ENCODE results near the gene FCHO2.

Gene FCHO2

DNA sequence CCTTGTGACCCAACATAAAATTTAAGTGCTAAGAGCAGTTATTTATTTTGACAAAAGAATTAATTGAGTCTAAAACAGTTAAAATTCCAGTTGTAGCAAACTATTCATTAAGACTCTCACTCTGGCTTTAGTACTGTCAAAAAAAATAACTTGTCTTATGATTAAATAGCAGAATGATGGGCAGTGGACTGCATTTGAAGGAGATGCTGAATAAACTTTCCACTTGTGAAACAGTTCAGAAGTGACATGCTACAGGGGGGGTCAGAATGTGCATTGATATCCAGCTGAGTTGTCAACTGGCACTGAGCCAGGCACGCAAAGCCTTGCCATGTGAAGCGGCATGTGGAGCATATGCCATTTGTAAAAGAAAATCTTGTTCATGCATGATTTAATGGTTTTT lies 76.0 kb downstream of the FCHO2 start:
- DNase-seq = peak; percentile 36

DNA sequence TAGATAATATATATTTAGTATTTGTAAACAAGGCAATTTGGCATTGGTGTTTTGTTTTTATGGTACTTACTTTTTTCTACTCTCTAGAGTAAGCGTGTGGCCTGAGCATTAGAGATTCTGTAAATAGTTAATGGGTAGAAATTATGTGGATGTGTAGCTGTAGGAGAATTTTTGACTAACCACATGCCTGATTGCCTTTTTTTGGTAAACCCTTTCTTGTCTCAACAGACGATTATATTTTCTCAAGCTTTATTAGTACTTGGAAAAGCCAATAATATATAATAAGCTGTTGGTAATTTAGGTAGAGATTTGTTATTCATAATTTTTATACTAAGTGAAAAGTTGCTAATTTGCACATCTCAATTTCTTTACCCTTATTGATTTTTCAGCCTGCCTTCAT lies 76.8 kb downstream of the FCHO2 start:
- no peak for DNase-seq

DNA sequence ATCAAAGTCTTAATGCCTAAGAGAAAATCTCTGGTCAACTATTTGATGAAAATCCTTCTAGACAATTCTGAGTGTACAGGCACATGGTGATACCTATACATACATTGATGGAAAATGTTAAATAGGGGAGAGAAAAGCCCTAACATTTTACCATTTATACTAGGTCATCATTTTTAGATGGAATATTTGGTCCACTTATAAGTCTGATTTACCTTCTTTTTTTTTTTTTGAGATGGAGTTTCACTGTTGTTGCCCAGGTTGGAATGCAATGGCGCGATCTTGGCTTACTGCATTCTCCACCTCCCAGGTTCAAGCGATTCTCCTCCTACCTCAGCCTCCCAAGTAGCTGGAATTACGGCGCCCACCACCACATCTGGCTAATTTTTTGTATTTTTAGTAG lies 81.7 kb downstream of the FCHO2 start:
- DNase-seq = no peak

DNA sequence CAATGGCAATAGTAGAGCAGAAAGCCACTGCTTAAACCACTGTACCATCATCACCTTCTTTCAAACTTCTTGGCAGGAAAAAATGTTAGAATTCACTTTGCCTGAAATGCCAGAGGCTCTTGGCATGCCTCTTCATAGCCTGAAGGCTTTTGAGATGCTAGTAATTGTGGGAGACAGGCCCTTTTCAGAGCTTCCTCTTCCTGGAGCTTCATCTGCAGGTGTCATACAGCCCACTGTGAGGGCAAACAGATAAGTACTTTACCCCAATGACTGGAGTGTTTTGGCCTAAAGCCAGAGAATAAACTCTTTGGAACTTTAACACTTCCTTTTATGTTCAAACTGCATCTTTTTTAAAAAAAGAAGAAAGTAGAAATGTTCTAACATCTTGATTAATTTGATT lies 83.2 kb downstream of the FCHO2 start:
- no peak for DNase-seq

DNA sequence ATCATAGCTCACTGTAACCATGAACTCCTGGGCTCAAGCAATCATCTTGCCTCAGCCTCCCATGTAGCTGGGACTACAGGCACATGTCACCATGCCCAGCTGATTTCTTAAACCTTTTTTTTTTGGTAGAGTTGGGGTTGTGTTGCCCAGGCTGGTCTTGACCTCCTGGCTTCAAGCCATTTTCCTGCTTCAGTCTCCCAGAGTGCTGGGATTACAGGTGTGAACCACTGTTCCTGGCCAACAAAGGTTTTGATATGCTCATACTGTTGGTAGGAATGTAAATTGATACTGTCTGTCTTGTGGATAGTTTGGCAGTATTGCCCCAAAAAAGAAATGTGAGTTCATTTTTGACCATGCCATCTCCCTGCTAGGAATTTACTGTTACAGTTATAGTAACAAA lies 87.2 kb downstream of the FCHO2 start:
- no peak for DNase-seq

DNA sequence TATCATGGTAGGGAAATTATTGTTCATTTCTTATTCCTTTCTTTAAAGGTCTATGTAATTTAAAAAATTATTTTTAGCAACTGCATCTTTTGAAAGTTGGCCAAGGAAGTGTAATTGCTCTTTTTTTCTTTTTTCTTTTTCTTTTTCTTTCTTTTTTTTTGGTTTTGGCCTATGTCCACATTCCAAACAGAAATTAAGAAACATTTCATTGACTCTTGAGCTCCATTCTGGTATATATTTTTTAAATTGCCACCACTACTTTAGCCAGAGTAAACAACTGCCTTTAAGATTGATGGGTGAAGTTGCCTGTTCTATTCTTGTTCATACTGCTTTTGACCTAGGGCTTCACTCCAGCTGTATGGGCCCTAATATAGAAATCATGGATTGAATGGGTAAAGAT lies 88.7 kb downstream of the FCHO2 start:
- no peak for DNase-seq

DNA sequence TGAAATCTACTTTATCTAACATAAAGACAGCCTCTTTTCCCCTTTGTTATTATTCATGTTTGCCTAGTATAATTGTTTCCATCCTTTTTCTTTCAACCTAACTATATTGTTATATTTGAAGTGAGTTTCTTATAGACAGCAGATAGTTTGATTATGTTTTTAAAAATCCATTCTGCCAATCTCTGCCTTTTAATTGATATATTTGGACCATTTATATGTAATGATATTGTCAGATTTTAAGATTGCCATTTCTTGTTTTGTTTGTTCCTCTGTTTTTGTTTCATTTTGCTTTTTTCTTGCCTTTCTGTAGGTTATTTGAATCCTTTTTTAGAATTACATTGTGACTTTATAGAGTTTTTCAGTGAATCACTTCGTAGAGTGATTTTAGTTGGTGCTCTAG lies 89.8 kb downstream of the FCHO2 start:
- no peak for DNase-seq

DNA sequence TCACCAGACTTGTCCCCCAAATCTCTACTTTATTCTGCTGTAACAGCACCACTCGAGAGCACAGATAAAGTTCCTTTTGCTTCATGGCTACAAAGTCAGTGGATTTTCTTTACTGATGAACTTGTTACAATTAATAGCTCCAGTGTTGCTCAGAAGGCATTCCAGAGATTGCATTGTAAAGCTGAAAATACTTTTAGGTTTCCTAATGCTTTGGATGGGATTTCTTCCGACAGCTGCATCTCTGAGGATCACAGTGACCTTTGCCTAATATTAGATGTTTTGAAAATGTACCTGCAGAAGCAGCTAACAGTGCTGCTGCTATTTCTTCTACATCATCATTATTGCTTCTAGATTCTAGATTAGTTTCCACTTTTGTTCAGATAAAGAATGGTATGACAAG lies 105.8 kb downstream of the FCHO2 start:
- DNase-seq = no peak

DNA sequence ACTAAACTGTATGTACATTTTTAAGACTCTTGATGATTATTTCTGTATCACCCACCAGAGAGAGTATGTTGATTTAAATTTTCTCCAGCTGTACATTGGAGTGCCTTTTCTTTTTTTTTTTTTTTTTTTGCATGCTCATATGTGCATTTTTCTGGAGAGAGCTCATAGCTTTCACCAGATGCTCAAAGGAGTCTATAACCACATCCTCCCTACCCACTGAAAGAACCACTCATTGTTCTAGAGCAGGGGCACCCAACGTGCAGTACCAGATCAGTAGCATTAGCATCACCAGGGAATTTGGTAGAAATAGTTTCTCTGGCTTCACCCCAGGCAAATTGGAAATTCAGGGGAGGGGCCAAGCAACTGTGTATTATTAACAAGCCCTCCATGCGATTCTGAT lies 110.6 kb downstream of the FCHO2 start:
- DNase-seq = no peak

DNA sequence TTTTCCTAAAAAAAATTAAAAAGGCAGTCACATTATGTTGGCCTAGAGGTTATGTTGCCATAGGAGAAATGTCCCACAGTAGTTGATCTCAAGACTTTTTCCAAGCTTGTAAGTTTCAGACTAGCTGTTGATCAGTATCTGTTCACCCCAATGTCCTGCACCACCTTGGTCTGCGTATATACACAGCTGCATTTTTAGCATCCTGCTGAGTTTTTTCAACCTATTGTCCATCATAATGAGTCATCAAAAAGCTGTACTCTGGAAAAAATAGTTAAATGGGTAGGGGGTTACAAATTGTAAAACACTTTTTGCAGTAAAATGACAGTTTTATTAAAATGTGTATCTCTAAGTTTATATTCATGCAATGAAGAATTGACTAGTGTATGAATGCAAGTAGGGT lies 111.4 kb downstream of the FCHO2 start:
- no peak for DNase-seq

DNA sequence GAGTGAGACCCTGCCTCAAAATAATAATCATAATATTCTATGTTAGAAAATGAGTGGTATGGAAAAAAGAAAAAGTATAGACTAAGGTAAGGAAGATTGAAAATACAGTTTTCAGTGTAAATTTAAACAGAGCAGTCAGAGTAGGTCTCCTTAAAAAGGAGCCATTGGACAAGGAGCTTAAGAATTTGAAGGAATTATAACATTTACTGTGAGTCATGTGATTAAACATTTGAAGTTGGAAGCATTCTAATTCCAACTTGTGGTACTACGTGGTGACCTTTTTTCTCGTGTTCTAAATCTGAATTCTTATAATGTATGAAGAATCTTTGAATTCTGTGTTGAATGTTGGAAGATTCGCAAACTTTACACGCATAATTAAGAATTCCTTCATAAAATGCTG lies 125.3 kb downstream of the FCHO2 start:
- DNase-seq = no peak

DNA sequence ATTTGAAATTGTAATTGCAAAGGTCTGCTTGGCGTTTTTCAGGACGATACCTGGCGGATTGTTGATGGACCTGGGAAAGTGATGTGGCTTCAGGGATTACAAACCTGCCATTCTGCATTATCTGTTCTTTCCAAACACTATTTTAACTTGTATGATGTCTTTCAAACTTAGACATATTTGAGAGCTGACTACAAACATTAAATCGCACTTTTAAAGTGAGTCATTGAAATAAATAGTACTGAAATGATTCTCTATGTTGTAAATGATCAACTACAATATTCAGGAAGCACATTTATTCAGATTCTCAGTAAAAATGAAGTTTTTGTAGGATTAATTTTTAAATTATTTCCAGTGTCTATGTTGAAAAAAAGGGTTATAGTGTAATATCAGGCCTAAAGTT lies 132.2 kb downstream of the FCHO2 start:
- no peak for DNase-seq

DNA sequence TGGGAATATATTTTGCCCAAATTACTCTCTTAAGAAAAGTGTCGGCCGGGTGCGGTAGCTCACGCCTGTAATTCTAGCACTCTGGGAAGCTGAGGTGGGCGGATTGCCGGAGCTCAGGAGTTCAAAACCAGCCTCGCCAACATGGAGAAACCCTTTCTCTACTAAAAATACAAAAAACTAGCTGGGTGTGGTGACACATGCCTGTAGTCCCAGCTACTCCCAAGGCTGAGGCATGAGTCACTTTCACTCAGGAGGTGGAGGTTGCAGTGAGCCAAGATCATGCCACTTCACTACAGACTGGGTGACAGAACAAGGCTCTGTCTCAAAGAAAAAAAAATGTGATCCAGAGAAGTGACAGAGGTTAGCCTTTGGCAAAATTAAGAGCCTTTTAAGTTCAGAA lies 138.1 kb downstream of the FCHO2 start:
- no peak for DNase-seq

DNA sequence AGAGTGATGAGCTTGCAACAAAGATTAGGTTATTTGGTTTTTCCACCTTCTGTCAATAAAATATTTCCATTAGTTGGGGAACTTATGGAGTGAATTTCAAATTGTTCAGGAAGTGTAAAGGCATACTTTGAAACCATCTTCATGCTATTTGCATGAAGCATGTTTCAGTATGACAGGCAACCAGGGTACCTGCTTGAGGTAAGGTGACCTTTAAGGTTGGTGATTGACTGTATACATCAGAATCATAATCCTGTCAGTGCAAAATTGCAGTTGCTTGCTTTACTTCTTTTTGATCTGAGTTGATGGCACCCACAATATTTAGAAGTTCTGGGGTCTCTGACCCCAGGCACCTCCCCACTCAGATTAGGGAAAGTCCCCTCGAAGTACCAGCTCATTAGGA lies 138.6 kb downstream of the FCHO2 start:
- no peak for DNase-seq

DNA sequence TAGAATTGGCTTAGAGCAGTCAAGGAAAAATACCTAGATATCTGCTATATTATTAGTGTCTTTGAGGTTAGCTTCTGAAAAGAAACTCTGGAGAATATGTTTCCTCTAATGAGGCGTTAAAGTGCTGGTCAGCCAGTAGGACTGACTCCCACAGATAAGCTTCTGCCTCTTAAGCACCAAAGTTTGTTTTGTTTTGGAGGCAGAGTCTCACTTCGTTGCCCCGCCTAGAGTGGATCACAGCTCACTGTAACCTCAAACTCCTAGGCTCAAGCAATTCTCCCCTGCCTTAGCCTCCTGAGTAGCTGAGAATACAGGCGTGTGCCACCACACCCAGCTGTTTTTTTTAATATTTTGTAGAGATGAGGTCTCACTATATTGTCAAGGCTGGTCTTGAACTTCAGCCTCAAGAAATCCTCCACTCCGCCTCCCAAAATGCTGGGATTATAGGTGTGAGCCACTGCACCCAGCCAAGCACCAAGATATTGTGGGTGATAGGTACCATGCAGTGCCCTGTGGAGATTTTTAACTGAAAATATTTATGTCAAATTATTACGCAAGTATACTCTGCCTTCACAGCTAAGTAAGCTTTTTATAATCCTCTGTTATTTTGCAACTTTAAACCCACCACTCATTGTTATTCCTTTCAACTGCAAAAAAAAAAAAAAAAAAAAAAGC lies 139.9 kb downstream of the FCHO2 start:
- DNase-seq = no peak

DNA sequence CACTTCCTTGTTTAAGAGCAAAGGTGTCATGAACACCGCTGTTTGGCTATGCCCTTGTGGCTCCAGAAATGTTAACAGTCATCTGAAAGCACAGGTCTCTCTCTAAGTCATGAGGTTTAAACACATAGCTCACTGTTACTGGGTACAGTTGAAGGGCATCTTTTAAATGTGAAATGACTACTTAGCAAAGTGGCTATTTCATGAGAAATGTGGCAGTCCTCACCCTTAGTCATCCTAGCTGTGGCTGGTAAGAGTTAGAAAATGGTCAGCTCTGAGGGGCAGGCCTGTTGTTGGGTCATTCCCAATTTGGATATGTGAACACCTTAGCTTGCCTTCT lies 140.4 kb downstream of the FCHO2 start:
- no peak for DNase-seq

DNA sequence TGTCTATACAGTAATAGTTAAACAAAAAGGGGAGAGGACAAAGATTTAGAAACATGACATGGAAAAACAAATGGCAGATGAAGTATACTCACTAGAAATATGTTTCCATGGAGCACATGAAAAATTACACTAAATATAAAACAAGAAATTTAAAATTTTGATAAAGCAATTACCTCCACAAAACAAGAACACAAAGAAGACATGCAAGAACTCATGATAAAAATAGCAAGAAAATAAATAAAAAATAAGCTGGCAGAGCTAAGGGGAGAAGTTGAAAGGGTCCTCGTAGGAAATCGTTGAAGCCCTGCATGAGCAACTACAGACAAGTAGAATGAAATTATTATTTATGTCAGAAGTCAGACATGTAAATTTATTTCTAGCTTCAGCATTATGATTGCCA lies 141.9 kb downstream of the FCHO2 start:
- DNase-seq = no peak

DNA sequence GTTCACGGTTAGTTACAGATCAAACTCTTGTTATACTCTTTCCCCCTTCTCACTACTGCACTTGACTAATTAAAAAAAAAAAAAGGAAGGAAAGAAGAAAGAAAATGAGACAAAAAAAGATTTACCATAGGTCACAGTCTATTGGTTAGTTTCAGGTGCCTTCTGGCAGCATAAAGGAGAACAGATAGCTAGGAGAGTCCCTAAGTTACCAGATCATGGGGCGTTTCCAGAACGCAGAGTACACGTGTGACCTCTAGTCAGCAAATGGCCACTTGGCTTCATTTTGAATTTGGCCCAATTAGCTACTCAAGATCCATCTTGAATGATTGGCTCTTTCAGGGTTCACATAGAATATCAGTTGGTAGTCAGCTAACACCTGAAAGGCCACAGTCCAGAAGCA lies 144.3 kb downstream of the FCHO2 start:
- no peak for DNase-seq

DNA sequence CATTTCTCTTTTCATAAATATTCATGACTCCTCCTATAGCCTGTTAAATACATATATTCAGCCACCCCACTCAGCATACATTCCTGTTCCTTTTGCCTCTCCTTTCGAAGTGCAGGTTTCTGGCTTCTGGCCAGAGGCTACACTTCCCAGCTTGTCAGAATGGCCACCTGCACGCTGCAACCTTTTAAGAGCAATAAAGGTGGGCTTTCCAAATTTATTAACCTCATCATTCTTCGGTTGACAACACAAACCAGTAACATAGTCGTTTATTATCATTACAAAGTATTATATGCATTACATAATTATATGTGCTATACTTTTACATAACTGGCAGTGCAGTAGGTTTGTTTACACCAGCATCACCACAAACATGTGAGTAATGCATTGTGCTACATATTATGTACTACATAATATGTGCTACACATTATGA lies 148.0 kb downstream of the FCHO2 start:
- peak; percentile 52 for DNase-seq

DNA sequence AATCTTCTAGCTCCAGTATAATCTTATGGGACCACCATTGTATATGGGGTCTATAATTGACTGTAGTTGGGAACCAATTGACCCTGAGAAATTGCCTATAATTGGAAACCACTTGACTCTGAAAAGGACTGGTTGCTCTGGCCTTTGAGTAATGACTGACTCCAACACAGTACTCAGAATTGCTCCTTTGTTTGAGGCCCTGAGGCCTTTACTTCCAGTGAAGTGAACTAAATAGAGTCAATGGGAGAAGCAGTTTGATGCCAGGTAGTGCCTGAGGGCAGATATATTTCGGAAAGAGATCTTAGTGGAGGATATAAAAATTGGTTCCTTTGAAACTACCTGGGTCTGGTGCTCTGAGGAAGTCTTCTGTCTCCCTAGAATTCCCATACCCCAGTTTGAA lies 148.5 kb downstream of the FCHO2 start:
- DNase-seq = peak; percentile 20

DNA sequence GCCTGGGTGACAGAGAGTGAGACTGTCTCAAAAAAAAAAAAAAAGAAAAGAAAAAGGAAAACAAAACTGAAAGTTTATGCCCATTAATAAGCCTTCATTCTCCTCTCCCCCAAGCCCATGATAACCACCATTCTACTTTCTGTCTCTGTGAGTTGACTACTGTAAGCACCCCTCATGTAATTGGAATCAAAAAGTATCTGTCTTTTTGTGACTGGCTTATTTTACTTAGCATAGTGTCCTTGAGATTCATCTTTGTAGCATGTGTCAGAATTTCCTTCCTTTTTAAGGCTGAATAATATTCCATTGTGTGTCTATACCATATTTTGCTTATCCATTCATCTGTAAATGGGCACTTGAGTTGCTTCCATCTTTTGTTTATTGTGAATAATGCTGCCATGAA lies 150.5 kb downstream of the FCHO2 start:
- DNase-seq = no peak

DNA sequence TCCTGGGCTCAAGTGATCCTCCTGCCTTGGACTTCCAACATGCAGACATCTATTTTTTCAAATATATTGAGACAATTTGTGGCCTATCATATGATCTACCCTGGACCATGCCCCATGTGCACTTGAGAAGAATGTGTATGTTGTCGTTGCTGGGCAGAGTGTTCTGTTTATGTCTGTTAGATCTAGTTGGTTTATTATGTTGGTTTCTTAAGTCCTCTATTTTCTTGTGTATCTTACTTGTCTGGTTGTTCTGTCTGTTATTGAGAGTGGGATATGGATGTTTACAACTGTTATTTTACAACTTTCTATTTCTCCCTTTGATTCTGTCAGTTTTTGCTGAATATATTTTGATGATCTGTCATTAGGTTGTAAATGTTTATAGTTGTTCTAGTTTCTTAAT lies 154.3 kb downstream of the FCHO2 start:
- no peak for DNase-seq

DNA sequence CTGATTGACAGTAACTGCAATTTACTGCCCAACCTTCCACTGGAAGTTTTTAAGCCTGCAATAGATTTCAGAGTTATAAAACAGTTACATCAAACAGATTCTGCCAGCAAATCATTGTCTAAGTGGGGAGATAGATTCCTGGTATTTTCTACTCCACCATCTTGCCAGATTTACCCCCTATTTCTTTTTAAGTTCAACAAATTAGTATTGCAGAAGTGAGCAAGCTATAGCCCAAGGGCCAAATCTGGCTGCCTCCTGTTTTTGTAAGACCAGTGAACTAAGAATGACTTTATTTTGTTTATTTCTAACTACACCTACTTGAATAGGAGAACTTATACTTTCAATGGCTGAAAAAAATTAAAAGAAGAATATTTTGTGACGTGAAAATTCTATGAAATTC lies 155.7 kb downstream of the FCHO2 start:
- no peak for DNase-seq

DNA sequence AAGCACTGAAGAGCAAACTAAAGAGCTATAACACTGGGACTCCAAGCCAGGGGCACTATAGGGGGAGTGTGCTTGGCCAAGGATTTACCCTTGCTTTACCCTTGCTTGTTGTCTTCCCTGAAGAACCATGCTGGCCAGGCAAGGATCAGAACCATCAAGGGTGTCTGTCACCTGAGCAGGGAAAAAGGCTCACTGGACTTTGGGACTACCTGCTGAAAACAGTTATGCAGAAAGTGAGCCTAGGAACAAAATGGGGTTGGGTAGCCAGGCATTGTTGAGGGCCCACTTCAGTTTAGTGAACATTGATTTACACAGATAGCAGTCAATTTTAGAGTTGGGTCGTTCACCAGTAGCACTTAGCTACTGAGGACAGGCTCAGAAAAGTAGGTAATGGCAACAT lies 156.5 kb downstream of the FCHO2 start:
- no peak for DNase-seq

DNA sequence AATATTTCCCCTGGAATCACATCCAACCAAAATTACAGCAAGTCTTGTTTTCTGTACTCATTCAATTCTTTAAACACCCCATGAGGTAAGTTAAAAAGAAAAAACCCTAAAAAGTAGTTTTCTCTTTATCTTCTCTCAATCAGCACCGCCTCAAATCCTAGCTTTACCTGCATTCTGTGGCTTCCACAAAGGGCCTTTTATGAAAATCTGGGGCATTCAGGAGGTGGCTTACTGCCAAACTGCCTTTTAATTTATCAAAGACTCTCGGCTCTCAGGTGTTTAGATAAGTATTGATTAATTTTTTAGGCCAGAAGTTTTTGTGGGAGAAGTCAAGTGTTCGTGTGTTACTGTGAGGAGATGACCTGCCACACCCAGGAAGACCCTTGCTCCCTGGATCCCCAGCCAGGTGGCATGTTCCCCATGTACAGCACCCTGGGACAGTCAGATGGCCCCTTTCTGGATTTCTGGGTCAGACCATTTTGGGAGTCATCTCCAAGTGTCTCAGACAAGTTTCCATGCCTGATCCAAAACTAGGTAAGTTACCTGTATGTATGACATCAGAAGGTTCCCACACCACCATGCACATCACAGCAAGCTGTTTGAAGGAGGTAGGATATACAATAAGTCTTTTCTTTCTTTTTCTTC lies 158.3 kb downstream of the FCHO2 start:
- DNase-seq = no peak
